Retinal pigment epithelial cell (primary cell): ENCODE measurements around the gene FGF11.

Source experiments
- DNase-seq: peaks from one replicate; pipeline ENCODE4 v3.0.0-alpha.2; 2010; ENCODE audit warnings: low read depth
- H3K4me3 ChIP-seq: 2 replicates; pipeline ENCODE4 v1.5.1; 2011; ENCODE audit warnings: mild to moderate bottlenecking, low read length, control low read depth, moderate library complexity
- CTCF ChIP-seq: conservative IDR thresholded peaks from 2 replicates; pipeline ENCODE4 v1.5.1; 2011; ENCODE audit warnings: low read depth, low read length, control low read depth, inconsistent platforms

Gene FGF11

DNA sequence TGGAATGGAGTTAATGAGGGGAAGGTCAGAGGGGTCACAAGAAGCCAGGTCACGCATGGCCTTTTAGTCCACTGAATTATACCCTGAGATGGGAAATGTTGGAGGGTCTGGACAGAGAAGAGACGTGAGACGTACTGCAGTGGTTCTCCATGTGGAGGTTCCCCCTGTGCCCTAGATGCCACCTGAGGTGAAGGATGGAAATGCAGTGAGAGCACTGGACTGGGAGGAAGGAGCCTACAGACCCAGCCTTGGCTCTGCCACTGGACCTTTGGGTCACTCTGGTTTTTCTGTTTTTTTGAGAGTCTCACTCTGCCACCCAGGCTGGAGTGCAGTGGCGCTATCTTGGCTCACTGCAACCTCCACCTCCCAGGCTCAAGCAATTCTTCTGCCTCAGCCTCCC lies 43.2 kb upstream of the FGF11 start:
- H3K4me3 ChIP-seq: no peak overlapping the region
- no peak for DNase-seq
- no peak for TF ChIP-seq CTCF

DNA sequence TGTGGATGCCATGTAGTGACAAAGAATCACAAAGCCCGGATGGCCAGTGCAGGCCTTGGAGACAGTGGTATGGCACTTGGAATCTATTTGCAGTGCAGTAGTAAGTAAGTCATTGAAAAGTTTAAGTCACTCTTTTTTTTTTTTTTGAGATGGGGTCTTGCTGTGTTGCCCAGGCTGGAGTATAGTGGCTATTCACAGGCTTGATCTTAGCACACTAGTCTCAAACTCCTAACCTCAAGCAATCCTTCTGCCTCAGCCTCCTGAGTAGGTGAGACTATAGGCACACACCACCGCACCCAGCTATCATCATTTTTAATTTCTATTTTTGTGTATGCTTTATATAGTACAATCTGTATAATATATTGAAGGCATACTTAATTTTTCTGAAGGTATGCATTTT lies 40.7 kb upstream of the FGF11 start:
- H3K4me3 ChIP-seq: no peak overlapping the region
- no peak for DNase-seq
- no peak for TF ChIP-seq CTCF

GRCh38 chr17:7403043-7403726 lies 36.1 kb upstream of the FGF11 start:
- no peak for DNase-seq
- TF ChIP-seq CTCF: no peak
- peak overlapping the region; percentile 77 for H3K4me3 ChIP-seq

DNA sequence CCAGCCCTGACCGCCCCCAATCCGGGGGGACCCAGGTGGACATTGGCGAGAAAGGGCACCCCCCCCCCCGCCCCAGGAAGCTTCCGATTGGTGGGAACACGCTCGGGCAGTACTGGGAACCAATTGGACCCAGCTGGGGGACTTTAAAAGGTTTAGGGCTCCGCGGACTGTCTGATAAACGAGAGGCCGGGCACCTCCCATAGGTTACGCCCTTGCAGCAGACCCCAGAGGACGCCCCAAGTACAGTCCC lies 35.7 kb upstream of the FGF11 start:
- no peak for DNase-seq
- peak overlapping the region; percentile 77 for H3K4me3 ChIP-seq
- no peak for TF ChIP-seq CTCF

- no peak for TF ChIP-seq CTCF
- peak; percentile 98 for DNase-seq
- peak within 1 kb of the TSS; percentile 77 for H3K4me3 ChIP-seq
Measured at GRCh38 chr17:7403977-7404736, 35.2 kb upstream of the FGF11 start, which contains the start of gene TMEM256. TMEM256 (minus strand) TSS chr17:7404097; CDS start chr17:7404084, 13 bp downstream.

DNA sequence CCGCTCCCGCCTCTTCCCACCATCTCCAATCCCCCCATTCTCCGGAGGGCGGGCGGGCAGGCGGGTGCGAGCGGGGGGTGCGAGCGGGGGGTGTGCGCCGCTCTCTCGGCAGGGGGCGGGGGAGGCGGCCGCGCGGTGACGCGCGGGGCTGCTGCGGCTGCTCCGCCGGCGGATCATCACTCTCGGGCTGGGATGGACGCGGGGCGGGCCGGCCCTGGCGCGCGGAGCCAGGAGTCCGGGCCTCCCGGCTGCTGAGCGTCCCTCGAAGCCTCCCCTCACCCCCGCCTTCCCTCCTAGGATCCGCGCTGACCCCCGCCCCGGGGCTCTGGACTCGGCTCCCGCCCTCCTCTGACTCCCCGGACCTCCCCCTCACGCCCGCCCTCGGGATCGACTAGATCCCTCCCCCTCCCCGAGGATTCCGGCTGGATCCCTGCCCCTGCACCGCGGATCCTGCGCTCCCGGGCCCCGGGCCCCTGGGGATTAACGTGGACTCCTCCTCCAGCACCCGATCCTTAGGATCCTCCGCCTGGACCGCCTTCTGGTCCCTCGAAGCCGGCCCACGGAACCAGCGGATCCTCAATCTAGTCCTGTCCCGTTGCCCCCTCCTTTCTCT lies 34.5 kb upstream of the FGF11 start:
- DNase-seq: no peak
- H3K4me3 ChIP-seq: peak overlapping the region; percentile 49
- TF ChIP-seq CTCF: no peak
